RCC 7860 (cell line): ENCODE measurements around the gene TBC1D9.

ENCODE experiments used
- DNase-seq: peaks from one replicate; pipeline ENCODE4 v3.0.0-alpha.2; 2015; ENCODE audit warnings: low spot score
- FAIRE-seq: peaks from 2 replicates; lab custom pipeline; 2012; peaks lifted over from hg19 to GRCh38; lab: Jason Lieb, UNC

Gene TBC1D9

DNA sequence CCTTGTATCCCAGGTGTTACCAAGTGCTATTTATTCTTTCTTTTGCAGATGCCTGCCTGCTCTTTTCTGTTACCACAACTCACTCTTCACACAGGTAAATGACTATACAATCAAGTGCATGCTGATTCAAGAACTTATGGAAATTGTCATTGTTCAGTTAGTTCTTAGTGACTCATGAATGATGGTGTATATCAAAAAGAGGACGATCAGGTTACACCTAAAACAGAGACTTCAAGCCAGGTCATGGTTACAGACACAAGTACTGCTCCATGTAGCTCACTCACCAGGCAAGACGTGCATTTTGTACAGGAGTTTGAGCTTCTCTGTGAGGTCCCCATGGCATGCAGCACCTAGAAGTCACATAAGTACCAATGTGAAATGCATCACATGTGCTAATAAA lies 128.2 kb downstream of the TBC1D9 start:
- DNase-seq (no peak), FAIRE-seq (no peak)

DNA sequence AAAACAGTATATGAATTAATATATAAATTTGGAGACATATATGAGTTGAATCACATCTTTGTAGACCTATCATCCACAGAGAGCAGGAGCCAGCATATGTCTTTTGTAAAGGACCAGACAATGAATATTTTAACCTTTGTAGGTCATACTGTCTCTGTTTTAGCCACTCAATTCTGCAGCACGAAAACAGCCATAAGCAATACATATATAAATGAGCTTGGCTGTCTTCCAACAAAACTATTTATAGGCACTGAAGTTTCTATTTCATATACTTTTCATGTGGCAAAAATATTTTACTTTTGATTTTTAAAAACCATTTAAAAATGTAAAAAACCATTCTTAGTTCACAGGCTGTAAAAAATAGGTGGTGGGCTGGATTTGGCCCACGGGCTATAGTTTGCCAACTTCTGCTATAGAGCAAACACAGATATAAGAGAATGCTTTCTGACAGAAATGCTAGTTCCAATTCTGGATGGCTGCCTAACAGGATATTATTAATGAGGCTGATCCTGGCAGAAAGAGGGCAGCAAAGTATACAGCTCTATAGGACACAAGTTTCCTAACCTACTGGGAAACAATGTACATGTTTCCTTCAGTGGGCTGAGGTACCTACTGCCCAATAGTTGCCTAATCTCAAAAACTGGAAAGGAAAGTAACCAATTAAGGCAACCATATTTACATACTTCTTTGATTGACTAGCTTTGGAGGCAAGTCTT lies 129.4 kb downstream of the TBC1D9 start:
- no peak for FAIRE-seq
- DNase-seq = no peak

DNA sequence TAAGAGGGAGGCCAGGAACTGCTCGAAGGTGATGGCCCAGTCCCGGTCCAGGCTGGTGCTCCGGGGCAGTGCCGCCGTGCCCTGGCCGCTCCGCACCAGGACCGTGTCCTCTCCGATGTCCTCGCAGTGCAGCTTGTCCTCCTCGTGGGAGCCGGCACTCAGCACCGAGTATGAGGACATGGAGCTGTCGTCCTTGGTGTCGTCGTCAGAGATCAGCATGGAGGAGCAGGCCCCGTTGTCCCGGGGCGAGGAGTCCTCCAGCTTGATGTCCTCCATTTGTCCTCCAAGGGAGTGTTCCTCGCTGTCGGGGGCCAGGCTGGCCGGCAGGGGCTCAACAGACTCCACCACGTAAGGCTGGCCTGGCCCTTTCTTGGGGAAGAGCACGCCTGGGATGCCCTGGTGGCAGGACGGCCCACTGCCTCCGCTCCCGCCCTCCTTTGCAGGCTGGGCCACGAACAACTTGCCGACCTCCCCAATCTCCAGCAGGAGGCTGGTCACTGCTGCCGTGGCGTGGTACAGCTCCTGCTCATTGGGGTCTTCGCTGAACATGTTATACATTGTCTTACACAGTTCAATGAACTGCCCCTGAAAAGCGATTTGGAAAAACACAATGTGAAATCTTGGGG lies 133.7 kb downstream of the TBC1D9 start:
- FAIRE-seq (no peak), DNase-seq (no peak)

DNA sequence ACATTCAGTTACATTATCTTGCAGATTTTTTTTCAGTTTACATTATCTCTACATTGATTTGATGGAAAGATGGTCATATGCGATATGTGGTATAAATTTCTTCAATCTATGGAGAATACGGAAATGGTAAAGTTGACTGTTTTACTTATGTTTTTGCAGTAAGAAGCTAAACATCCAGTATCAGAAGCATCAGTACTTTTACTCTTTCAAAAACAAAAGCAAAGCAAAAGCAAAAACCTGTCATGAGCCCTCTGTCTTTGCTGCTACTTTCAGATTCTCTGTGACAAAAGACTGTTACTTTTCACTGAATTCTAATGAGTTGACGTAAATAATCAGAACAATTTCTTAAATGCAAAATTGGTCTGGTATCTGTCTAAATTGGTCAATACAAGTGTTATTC lies 135.0 kb downstream of the TBC1D9 start:
- no peak for FAIRE-seq
- no peak for DNase-seq

DNA sequence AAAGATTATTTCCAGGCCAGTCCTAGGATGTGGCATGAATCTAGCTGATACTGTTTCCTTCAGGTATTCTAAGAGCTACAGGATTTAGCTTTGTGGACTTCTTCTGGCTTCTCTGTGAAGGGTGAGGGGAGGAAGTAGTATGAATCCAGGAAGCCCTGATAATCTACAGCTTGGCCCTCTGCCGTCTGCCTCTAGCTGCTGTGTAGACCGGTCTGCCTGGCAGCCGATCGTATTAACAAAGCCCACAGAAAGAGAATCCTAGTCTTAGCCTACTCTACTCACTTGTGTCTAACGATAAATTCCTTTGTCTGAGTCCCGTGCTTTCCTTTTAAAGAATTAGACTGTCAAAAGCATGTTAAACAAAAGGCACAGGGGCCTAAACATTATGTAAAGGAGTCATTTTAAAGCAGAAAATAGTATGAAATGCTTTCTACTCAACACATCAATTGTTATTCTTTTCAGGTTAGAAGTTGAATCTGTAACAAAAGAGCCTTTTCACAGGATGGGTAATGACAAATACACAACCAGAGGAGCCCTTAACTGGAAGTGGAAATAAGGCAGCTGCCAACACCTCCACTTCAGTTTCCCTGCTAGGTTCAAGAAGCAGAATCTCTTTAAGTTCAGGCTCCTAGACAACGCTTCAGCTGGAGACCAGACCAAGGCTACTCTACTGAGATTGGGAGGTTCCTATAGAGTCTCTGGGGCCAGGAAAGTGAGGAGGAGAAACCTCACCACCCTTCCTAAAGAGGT lies 138.5 kb downstream of the TBC1D9 start:
- no peak for FAIRE-seq

DNA sequence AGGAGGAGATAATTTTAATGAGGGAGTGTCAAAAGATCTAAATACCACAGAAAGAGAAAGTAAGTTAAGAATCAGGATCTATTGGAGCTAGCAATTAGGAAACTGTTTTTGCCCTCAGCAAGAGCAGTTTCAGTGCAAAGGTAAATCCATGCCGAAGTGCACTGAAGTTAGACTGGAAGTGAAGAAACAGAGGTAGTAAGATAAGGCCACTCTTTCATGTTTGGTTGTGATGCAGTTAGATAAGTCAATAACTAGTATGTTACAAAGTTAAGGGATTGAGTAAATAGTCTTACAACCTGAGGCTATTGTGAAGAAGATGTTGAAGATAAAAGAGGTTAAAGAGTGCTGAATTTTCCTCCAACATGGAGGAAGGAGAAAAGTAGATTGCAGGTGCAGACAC lies 140.7 kb downstream of the TBC1D9 start:
- FAIRE-seq (no peak), DNase-seq (no peak)

More for the DNA sequence above, 138.5 kb downstream of the TBC1D9 start:
- DNase-seq = no peak

DNA sequence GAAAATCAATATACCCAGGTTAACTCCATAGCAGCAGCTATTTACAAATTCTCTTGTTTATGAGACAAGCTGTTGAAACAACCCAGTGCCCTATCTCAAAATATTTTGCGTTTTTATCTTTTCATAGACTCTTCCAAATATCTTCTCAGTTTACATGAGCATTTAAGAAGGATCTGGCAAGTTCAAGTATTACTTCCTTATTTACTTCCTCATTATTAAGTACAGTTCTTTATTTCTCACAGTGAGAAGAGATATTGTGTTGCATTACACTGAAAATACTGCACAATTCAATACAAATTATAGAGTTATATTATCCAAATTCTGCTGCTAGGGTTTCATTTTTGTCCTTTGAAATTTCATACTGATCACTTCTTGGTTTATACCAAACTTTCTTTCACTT lies 143.8 kb downstream of the TBC1D9 start:
- FAIRE-seq (no peak), DNase-seq (no peak)

DNA sequence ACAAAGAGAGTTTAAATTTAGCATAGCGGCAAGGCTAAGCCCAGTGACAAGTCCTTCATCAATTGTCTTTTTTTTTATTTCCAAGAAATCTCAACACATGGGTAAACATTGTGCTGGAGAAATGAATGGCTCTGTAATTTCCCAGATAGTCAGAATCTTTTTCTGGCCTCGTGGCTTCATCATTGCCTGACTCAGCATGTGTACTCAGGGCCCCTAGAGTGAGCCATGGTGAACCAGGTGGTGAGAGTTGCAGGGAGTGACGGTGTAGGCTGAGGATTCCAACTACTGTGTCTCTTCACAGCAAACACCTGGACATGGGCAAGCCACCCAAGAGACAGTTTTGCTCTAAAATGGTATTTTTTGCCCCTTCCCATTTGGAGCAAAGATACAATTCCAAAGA lies 144.3 kb downstream of the TBC1D9 start:
- DNase-seq = no peak
- no peak for FAIRE-seq

DNA sequence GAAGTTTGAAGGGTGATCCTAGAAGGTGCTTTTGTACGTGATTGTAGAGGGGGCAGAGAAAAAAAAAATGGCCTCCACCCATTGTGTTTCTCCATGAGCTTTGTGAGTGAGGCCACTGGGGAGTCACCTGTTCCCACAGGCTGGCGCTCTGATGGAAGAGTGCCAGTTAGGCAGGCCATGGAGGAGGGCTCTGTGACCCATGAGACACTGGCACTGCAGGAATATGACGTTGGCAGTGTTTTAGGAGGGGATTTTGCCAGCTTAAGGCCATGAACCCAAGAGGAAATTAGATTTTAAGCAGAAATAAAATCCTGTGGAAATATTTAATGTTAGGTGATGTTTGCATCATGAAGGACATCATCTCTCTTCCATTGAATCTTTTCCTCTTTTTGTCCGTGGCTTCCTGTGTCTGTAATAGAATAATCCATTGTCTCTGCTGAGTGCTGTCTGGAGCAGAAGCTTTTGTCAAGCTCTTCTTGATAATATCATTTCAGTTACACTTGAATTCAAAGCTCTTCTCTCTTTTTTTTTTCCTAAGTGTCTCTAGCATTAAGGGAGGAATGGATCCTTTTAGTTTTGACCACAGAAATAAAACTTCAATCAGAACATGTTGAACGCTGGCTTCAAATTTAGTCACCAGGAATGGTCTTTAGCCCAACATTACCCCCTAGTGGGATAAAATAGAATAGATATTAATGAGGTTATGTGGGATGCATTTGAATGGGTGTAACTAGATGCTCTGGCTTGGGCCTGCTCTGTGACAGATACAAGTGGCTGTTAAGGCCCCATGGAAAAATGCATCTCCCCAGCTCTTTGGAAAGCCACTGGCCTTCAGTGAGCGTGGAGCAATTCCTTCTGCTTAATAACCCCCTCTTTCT lies 146.4 kb downstream of the TBC1D9 start:
- DNase-seq (no peak), FAIRE-seq (no peak)

DNA sequence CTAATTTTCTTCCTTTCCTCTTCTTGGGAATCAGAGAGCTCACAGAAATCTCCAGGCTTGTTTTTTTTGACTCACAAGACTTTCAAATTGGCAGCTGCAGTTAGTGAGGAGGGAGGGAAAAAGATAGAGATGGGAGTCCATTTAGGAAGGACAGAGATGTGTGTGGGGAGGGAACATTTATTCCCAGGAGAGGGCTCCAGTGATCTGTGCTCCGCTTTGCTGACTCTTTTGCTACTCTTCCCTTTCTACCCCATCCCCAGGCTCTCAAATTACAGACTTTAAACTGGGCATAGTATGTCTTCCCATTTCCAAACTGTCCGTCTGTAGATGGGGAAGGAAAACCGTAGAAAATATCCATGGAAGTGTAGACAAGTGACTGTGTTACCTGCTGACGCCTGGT lies 148.3 kb downstream of the TBC1D9 start:
- no peak for DNase-seq

DNA sequence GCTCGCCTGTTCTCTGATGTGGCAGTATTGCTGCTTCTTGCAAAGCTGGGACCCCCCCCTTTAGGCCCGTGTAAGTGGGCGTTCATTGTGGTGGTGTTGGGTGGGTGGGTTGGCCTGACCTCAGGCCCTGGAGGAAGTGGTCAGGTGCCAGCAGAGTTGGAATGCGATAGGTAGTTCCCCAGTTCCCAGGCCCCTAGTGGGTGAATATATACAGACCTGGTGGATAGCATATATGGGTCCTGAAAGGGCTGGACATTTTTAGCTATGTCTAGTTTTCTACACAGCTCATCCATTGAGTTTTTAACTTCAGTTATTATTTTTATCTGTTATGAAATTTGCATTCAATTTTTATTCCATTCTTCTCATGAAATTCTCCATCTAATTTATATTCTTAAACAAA lies 151.6 kb downstream of the TBC1D9 start:
- DNase-seq (no peak), FAIRE-seq (no peak)

More for the DNA sequence above, 148.3 kb downstream of the TBC1D9 start:
- no peak for FAIRE-seq

DNA sequence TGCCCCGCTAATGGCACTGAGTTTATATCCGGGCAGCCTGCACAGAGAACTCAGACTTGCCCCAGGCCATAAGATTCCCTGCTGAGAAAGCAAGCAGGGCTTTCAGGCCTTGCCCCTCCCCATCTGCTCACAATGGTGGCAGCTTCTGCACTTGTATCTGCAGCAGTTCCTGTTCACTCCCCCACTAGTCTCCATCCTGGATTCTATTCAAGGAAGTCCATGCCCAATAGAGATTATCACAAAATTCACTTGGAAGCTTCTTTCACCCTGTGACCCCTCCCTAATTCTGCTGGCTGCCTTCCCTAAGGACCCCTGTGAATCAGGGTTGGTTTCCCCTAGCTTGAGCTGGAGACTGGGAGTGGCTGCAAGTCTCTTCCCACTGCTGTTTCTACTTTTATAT lies 152.9 kb downstream of the TBC1D9 start:
- FAIRE-seq = no peak
- no peak for DNase-seq

DNA sequence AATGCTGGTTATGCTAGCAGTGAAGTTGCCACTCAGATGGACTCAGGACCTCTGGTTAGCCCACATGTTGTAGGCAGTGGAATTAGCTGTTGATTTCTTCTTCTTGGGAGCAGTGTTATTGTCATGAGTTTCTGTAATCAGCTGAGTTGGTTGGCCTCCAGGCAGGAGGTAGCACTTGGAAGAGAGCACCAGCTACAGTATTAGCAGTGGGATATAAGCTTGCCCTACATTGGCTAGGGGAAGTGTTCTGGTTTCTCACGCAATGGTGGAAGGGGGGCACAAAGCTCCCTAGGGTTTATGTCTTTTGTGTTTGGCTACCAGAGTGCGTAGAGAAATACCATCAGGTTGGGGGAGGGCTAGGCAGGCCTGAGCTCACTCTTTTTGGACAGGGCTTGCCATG lies 153.5 kb downstream of the TBC1D9 start:
- FAIRE-seq (no peak), DNase-seq (no peak)

DNA sequence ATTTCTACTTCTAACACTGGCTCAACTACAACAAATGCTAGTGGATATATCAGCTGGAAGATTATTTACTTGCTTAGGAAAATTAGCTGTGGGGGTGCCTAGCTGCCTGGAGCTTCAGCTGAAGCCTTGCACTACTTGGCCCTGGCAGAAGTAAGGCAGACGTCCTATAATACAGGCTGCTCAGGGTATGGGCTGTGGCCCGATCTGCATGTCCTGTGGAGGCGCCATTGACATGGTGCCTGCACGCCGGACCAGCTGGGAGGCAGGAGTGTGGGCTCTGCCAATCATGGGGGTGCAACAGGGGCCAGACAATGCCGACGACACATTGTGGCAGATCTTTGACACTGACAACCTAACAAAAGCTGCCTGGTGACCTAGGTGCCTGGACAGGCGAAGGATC lies 155.8 kb downstream of the TBC1D9 start:
- DNase-seq = no peak
- FAIRE-seq = no peak

DNA sequence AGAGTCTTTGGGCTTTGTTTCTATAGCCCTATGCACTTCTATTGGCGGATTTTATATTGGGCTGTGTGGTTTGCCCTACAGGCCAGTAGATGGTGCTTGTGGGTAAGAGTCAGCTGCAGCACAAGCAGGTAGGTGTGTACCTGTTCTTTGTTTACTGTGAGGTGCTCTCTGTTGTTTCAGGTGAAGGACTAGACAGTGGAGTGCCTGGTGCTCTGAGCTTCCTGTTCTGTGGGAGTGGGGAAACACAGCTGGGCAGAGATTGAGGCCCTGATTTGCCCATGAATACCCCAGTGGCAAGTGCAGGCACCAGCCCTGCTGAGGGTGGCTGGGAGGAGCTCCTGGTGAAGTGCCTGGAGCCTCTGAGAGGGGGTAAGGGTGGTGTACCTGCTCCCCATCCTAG lies 161.1 kb downstream of the TBC1D9 start:
- DNase-seq = no peak
- FAIRE-seq = no peak

DNA sequence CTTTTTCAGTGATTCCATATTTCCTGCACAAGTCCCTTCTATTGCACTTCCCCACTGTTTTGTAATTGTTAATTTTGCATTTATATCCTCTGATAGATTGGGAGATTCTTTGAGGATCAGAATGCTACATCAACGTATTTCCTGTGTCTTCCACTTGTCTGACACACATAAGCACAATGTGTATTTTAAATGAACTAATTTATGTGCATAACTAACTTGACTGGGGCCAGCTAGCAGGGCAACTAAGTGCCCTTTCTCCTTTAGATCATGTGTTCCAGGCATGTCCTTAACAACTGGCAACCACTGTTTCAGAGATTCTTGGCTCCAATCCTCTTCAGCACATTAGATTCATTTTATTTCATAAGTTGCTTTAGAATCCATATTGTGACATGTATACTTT lies 171.7 kb downstream of the TBC1D9 start:
- DNase-seq = no peak

DNA sequence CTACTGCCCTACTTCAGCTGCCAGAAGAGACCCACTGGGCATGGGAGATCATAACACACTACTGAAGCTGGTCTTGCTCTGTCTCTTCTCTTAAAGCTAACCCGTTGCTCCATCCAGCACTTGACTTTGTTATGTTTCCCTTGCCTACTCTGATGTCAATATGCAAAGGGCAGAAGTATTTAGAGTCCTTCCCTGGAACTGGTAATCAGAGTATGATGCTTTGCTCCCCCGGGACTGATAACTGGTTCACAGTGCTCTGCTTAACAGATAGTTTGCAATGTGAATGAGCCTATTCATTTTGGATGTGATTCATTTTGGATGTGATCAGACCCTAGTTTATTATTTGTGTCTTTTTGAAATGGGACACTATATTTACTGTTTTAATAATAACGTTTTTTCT lies 175.1 kb downstream of the TBC1D9 start:
- FAIRE-seq (no peak), DNase-seq (no peak)

More for the DNA sequence above, 171.7 kb downstream of the TBC1D9 start:
- no peak for FAIRE-seq

DNA sequence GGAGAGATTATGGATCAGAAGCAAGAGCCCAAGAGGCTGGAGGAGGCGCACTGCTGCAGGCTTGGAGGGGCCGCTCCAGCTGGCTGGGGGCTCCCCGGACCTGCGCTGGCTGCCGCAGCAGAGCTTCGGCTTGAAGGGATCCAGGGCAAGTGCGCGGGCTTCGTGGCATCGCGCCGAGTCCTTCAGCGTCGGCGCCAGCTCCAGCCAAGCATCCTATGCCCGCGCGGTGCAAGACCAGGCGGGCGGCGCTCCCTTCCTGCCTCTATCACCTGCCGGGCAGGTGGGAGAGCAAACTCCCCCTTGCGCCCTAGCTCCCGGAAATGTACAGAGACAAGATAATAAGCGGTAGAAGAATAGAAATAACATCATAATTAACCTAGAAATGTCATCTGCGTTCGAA lies 176.9 kb downstream of the TBC1D9 start:
- no peak for FAIRE-seq

DNA sequence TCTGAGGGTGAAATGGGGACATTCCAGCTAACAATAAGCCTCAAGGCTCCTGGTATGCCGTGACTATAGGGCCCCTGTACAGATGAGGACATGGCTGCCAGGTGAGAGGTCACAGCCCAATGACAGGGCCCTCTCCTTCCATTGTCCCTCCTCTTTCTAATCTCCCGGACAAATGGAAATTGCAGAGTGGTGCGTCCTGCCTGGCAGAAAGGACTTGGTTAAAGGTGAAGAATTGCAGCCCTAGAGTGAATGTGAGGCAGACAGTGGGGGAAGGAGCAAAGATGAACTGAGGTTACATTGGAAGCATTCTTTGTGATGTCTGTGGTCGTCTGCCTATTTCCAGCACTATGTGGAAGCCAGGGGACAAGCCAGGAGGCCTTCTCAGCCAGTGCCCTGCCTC lies 180.7 kb downstream of the TBC1D9 start:
- DNase-seq (no peak), FAIRE-seq (no peak)

More for the DNA sequence above, 176.9 kb downstream of the TBC1D9 start:
- no peak for DNase-seq

DNA sequence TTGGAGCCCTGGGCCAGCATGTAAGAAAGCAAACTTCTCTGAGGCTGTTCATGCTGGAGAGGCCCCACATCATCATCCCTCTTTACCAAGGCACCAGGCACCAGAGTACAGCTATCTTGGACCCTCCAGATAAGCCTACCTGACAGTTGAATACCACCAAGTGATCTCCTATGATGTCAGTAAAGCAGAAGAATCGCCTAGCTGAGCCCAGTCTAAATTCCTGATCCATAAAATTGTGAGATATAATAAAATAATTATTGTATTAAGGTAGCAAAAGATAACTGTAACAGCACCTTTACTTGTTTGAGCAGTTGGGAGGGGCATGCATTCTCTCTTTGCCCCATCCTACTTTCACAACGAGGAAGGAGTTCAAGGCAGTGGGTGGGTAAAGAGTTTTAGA lies 184.6 kb downstream of the TBC1D9 start:
- DNase-seq = no peak
- FAIRE-seq = no peak
